DND-41 (cell line): ENCODE results near the gene FAR2.

ENCODE experiments used
- CTCF ChIP-seq: IDR thresholded peaks from 2 replicates; pipeline ENCODE4 v1.5.1; 2012; ENCODE audit warnings: borderline replicate concordance, low read length, moderate library complexity, mild to moderate bottlenecking; ENCODE audit not compliant: poor library complexity, severe bottlenecking; ENCODE audit errors: extremely low read depth
- EZH2 ChIP-seq: IDR thresholded peaks from 3 replicates; pipeline ENCODE4 v1.6.1; 2012; ENCODE audit warnings: borderline replicate concordance, low read depth, mild to moderate bottlenecking, moderate library complexity, low read length, inconsistent platforms; ENCODE audit not compliant: severe bottlenecking

DNA sequence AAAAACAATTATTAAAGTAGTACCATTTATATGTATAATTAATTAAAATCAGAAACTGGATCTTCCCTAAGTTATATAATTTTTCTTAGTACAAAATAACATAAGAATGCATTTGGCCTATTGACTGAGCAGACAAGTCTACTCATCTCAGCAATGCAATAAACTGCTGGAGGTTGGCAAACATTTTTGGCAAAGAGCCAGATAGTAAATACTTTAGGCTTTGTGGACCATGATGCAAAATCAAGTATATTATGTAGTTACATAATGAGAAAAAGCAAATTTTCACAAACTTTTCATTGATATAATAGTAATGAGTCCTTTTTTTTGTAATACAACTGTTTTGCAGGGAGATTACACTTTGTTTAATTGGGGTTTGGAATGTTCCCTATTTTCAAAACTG is 201.0 kb downstream of the FAR2 start:
- TF ChIP-seq CTCF (no peak), EZH2 (no peak)
